GM19455 (cell line): ENCODE data around the gene COPS4.

Experiments
- ATAC-seq: cut with Tn5 transposase; IDR thresholded peaks from one replicate; pipeline ENCODE4 v1.9.1; 2021; ENCODE audit not compliant: unreplicated experiment

COPS4 gene

GRCh38 chr4:83118869-83119268 lies 83.9 kb downstream of the COPS4 start:
- no peak for ATAC-seq

- ATAC-seq: no peak
Measured at GRCh38 chr4:83121246-83121645, 86.3 kb downstream of the COPS4 start.

- no peak for ATAC-seq
Measured at GRCh38 chr4:83124111-83124780, 89.3 kb downstream of the COPS4 start.
